NCI-H187 (cell line): ENCODE measurements around the gene PLA2G4B.

Experiments
- DNase-seq, 2 experiments: peaks; one replicate each; lab custom pipeline; 2025; lab: John Stamatoyannopoulos, UW

The PLA2G4B gene

GRCh38 chr15:41886741-41887140 is 48.1 kb downstream of the PLA2G4B start:
- DNase-seq, result no peak

DNA sequence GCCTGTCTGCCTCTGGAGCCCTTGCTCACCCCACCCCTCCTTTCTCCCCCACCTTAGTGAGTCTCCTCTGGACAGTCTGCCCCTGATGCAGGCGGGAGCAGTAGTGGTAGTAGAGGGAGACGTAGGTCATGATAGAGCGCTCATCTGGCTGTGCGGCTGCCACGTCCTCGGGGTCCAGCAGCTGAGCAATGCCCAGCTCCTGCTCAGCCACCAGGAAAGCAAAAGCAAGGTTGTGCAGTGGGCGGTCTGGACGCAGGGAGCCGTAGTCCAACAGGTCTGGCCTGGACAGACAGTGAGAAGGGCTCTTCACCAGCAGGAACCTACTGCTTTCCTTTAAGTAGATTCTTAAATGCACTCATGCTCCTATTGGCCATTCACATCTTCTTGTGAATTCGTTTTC is 48.5 kb downstream of the PLA2G4B start:
- no peak for DNase-seq

GRCh38 chr15:41887893-41888292 is 49.2 kb downstream of the PLA2G4B start:
- no peak for DNase-seq

- no peak for DNase-seq
Measured at GRCh38 chr15:41888662-41889253, 50.1 kb downstream of the PLA2G4B start.

DNA sequence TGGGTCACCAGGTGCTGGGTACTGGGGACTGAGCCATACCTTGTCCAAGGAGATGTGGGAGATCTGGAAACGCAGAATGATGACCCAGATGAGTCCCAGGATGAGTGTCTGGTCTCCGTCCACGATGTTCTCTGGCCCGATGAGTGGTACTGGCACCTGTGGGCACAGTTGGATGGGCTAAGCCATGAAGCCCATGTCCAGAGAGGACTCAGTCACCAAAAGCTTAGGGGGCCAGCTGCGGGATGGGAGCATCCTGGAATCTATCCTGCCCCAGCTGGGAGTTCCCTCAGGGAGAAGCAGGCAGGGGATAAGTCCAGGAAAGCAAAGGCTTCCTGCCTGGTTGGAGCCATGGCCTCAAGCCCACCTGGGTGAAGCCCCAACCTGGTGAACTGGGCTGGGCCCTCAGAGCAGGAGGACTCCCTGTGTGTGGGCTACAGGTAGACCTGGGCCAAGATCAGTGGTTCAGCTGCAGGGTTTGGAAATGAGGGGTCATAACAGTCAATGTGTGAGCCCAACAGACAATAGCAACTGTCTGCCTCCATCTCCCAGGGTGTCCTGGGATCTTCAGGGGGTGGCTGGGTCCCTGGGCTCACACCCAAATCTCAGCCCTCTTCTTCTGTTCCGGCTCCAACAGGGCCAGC is 51.5 kb downstream of the PLA2G4B start:
- no peak for DNase-seq

- no peak for DNase-seq
Measured at GRCh38 chr15:41891226-41891625, 52.6 kb downstream of the PLA2G4B start.

GRCh38 chr15:41891946-41892345 is 53.3 kb downstream of the PLA2G4B start:
- peak; percentile 26 to 52 for DNase-seq

- no peak for DNase-seq
Measured at GRCh38 chr15:41892621-41893421, 54.2 kb downstream of the PLA2G4B start.

- no peak for DNase-seq
Measured at GRCh38 chr15:41893422-41894250, 55.0 kb downstream of the PLA2G4B start, which contains the start of gene SPTBN5. TSS of gene SPTBN5 (minus strand) at chr15:41894053. CDS start at chr15:41893497, 556 bp downstream.

DNA sequence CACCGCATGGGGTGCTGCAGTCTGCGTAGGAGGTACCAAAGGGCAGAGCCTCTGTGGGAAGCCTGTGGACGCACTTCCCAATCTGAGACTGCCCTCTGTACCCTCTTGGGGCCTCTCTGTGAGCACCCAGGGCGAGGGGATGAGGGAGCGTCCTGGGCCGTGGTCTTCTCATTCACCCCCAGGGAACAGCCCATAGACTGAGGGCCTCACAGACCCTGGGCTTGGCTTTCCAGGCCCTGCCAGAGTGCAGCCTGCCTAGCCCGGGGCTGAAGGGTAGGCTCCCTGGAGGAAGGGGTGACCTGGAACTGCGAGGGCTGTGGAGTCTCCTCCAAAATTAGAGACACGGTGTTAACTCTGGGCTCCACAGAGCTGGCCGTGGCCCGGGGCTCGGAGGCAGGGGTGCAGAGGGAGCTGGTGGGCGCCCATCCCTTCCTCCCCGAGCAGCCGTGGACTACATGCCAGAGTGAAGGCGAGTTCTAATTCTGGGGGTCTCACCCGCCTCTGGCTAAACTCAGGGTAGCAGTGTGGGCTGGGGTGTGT is 55.7 kb downstream of the PLA2G4B start:
- no peak for DNase-seq

GRCh38 chr15:41894791-41895463 is 56.3 kb downstream of the PLA2G4B start:
- DNase-seq, result no peak

- DNase-seq, result no peak
Measured at GRCh38 chr15:41895491-41895890, 56.8 kb downstream of the PLA2G4B start.

GRCh38 chr15:41895957-41896356 is 57.3 kb downstream of the PLA2G4B start:
- no peak for DNase-seq

DNA sequence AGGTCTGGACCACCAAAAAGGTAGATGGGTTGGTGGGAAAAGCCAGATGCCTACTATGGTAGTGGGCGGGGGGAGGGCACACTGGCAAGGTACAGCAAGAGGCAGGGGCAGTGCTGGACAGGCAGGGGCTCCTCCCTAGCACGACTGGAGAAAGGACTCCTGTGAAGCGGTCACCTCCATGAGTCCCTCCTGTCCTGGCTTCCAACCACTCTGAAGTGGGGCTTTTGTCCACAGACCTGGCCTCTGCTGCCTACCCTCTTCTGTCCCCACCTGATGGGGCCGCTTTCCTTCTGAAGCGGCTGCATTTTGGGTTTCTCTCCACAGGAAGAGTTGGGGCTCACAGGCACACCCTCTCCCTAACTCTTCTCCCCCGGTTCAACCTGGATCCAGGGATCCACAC is 57.9 kb downstream of the PLA2G4B start:
- DNase-seq, result no peak

DNA sequence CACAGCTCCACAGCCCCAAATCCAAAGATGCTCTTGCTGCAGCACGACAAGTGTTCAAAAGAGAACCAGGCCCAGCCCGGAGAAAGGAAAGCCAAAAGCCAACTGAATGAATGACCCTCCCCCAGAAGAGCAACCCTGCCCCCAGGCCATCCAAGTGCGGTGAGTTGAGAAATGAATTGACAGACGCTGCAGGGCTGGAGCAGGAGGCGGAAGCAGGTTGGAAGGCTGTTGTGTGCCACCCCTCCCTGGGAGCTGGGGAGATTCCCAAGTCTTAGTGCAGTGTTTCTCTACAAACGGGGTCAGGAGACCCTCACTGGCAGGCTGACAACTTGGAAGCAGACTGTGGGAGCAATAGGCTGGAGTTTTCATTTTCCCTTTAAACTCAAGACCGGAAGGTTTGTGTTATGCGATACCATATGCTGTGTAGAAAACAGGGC is 58.7 kb downstream of the PLA2G4B start:
- no peak for DNase-seq
